Astrocyte of the hippocampus (primary cell): ENCODE results near the gene WIPF3.
A peak's percentile ranks its signal among the peaks of the same experiment; 100 is the strongest.

ENCODE experiments used
- DNase-seq: peaks from one replicate; pipeline ENCODE4 v3.0.0; 2011; ENCODE audit warnings: low read depth, low spot score

The WIPF3 gene

GRCh38 chr7:29844559-29844958 is 38.3 kb downstream of the WIPF3 start:
- no peak for DNase-seq

- no peak for DNase-seq
Observed at GRCh38 chr7:29847496-29847895, 41.2 kb downstream of the WIPF3 start.

- DNase-seq = no peak
Observed at GRCh38 chr7:29847916-29848315, 41.6 kb downstream of the WIPF3 start.

- DNase-seq = no peak
Observed at GRCh38 chr7:29848941-29849340, 42.6 kb downstream of the WIPF3 start.

GRCh38 chr7:29851487-29851886 is 45.2 kb downstream of the WIPF3 start:
- DNase-seq = no peak

GRCh38 chr7:29852457-29852856 is 46.1 kb downstream of the WIPF3 start:
- DNase-seq = no peak

- DNase-seq = no peak
Observed at GRCh38 chr7:29853072-29853471, 46.8 kb downstream of the WIPF3 start.

- DNase-seq = no peak
Observed at GRCh38 chr7:29853789-29854188, 47.5 kb downstream of the WIPF3 start.

- peak; percentile 46 for DNase-seq
Observed at GRCh38 chr7:29854257-29854938, 48.1 kb downstream of the WIPF3 start.

- DNase-seq = no peak
Observed at GRCh38 chr7:29857654-29858053, 51.3 kb downstream of the WIPF3 start.

- DNase-seq = no peak
Observed at GRCh38 chr7:29858191-29858951, 52.1 kb downstream of the WIPF3 start.

GRCh38 chr7:29859104-29859503 is 52.8 kb downstream of the WIPF3 start:
- peak; percentile 4 for DNase-seq

- no peak for DNase-seq
Observed at GRCh38 chr7:29859524-29860185, 53.3 kb downstream of the WIPF3 start.

- no peak for DNase-seq
Observed at GRCh38 chr7:29860186-29860585, 53.9 kb downstream of the WIPF3 start.

GRCh38 chr7:29861884-29862283 is 55.6 kb downstream of the WIPF3 start:
- DNase-seq = no peak

- DNase-seq = no peak
Observed at GRCh38 chr7:29864656-29865055, 58.3 kb downstream of the WIPF3 start.

GRCh38 chr7:29865526-29865925 is 59.2 kb downstream of the WIPF3 start:
- DNase-seq = peak; percentile 78

- DNase-seq = peak; percentile 49
Observed at GRCh38 chr7:29866490-29866930, 60.2 kb downstream of the WIPF3 start.

- peak; percentile 62 for DNase-seq
Observed at GRCh38 chr7:29871787-29872398, 65.6 kb downstream of the WIPF3 start.

GRCh38 chr7:29873644-29874294 is 67.5 kb downstream of the WIPF3 start:
- DNase-seq = no peak

GRCh38 chr7:29875741-29876140 is 69.4 kb downstream of the WIPF3 start:
- no peak for DNase-seq

GRCh38 chr7:29877196-29877595 is 70.9 kb downstream of the WIPF3 start:
- peak; percentile 24 for DNase-seq
